Bone marrow (tissue), 2 donors: ENCODE data around the gene AK3.

Experiments used
- DNase-seq, 2 donors: peaks; one replicate each; lab custom pipeline; 2025; lab: John Stamatoyannopoulos, UW

AK3 gene

DNA sequence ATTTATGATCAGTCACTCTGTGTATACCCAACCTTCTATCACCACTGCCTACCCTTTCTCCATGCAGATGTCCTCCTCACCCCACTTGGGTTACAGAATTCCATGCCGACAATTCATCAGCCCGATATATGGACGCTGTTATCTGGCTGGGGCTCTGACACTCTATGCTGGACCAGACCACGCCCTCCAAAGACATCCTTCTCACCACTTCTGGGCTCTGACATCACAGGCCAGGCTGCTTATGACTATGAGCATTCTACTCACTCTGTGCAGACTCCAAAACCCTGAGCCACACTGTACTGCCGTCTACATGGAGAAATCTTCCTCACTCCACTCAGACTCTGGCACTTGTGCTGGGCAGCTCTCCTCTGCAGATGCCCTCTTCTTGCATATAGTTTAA, 7.6 kb upstream of the AK3 start:
- no peak for DNase-seq

DNA sequence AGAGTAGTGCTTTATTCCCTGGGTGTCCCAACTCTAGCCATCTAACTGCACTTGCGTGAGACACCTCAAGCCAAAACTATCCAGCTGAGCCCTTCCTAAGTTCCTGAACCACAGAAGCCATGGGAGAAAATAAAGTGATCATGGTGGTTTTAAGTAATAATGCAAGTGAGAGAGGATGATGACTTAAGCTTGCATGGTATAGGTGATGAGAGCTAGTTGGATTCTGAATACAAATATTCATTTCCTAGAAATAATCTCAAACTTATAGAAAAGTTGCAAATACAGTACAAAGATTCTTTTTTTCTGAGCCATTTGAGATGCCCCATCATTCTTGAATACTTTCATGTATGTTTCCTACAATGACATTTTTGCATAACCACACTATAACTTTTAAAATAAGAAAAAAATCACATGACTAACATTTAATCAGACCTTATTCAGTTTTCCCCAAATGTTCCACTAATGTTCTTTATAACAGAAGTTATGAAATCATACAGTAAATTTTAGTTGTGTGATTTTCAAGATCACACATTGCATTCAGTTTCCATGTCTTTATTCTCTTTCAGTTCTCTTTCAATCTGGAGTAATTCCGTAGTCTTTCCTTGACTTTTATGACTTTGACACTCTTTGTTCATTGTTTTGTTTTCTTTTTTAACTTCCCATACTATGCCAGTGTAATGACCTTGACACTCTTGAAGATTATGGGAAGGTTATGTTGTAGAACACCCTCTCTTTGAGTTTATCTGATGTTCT, 5.5 kb upstream of the AK3 start:
- DNase-seq = no peak

DNA sequence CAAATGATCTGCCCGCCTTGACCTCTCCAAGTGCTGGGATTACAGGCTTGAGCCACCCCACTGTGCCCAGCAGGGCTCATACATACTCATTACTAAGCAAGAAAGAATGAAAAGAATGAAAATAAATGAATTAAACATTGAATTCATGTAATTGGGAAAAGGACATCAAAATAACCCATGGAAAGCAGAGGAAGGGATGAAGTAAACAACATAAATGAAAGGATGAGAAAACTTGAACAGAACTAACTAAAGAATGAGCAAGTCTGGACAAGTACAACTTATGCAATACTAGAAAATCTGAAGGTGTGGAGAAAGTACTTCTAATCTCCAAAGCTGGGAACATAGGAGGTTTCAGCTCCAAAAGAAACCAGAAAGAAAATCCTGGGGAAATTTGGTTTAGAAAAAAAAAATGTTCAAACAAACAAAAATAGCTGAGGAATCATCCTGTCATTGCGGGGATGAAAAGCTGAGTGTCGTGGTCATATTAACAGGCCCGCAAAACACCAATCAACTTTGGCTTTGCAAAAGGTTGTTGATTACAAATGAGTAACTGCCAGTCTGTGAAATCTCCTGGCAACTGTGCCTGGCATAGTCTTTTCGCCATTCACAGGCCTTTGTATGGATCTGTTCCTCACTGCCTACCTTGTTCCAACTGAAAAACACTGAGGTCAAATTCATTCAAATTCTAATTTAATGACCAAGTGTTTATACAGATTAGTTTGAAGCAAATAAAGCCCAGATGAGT, 2.3 kb upstream of the AK3 start:
- no peak for DNase-seq

DNA sequence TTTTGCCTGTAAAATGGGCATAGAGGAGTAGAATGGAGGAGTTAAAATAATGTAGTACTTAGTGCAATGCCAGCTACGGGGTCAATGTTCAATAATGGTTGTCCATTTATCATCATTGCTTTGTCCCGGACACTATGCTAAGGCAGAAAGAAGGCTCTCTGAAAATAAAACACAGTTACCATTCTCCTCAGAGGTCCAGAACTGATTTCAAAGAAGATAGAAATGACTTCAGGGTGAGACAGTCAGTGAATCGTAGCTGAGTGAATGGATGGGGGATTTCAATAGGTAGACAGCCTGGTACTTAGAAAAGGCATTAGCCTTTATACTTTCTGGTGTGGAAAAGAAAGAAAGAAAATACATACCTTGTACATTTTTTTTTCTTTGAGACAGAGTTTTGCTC, 1.2 kb upstream of the AK3 start:
- no peak for DNase-seq

DNA sequence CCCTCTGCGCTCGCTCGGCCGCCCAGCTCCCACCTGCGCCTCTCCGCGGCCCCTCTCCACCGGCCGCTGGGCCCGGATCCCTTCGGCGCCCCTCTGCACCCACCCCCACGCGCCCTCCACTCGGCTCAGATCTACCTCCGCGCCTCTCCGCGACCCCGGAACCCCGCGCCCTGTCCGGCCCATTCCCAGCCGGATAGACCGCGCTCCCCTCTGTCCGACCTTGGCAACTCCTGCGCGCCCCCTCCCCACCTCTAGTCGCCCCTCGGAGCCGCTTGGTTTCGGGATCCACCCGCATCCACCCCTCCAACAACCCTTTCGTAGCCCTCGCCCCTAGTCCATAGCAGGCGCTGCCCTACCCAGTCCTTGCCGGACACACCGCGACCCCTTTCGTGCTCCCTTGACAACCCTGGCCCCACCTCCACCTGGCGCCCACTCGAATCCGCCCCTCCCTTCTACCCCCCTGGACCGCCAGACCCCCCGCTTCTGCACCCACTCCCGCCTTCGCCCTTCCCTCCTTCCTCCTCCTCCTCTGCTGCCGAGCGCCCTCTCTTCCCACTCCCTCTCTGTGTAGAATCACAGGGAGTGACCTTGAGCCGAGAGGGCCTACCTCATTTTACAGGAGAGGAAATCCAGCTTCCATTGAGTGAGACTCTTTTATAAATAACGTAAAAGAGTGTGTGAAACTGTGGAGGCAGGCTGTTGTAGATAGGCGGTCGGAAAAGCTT, 525 bp upstream of the AK3 start:
- peak in 1 of 2 donors; percentile 40 for DNase-seq

GRCh38 chr9:4740388-4740637, 689 bp downstream of the AK3 start:
- DNase-seq = no peak

GRCh38 chr9:4739587-4740387, 1.2 kb downstream of the AK3 start:
- DNase-seq = no peak

DNA sequence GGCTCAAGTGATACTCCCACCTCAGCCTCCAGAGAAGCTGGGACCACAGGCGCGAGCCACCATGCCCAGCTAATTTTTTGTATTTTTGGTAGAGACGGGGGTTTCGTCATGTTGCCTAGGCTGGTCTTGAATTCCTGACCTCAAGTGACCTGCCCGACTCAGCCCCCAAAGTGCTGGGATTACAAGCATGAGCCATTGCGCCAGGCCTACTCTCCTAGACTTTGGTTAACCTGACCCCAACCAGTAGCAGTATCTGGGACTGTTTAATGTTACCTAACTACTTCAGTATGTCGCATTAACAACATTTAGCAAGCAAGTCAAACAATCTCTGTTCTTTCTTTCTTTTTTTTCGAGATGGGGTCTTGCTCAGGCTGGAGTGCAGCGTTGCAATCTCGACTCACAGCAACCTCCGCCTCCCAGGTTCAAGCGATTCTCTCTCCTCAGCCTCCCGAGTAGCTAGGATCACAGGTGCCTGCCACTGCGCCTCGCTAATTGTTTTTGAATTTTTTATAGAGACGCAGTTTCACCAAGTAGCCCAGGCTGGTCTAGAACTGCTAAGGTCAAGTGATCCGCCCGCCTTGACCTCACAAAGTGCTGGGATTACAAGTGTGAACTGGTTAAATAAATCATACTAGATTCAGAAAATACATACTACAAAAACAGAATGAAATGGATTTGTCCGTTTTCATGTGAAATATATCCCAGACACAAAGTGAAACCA, 2.0 kb downstream of the AK3 start:
- no peak for DNase-seq

- no peak for DNase-seq
These were observed 6.9 kb downstream of the AK3 start for GRCh38 chr9:4734150-4734549.

- DNase-seq = no peak
These were observed 8.1 kb downstream of the AK3 start for GRCh38 chr9:4732890-4733289.

- no peak for DNase-seq
These were observed 13.4 kb downstream of the AK3 start for GRCh38 chr9:4727593-4727992.

- no peak for DNase-seq
These were observed 15.1 kb downstream of the AK3 start for GRCh38 chr9:4725706-4726442.

- no peak for DNase-seq
These were observed 19.3 kb downstream of the AK3 start for GRCh38 chr9:4721736-4722135.

- no peak for DNase-seq
These were observed 22.1 kb downstream of the AK3 start for GRCh38 chr9:4718911-4719310.

DNA sequence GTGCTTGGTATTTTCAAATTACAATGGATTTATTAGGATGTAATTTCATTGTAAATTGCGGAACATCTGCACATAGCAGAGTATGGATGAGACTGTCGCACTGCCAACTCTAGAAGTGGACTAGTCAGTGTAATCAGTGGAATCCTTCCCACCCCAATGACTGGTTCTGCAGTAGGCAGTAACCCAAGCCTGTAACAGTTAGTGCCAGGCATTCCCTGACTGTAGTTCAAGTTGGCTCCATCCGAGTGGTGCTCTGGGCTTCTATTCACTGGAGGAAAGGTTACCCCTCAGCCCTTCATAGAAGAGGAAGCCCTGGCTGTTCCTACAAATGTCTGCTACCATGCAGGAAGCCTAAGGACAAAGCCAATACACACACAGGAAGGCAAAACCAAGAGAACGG, 23.2 kb downstream of the AK3 start:
- DNase-seq = no peak

- DNase-seq = no peak
These were observed 24.8 kb downstream of the AK3 start for GRCh38 chr9:4716163-4716562.

DNA sequence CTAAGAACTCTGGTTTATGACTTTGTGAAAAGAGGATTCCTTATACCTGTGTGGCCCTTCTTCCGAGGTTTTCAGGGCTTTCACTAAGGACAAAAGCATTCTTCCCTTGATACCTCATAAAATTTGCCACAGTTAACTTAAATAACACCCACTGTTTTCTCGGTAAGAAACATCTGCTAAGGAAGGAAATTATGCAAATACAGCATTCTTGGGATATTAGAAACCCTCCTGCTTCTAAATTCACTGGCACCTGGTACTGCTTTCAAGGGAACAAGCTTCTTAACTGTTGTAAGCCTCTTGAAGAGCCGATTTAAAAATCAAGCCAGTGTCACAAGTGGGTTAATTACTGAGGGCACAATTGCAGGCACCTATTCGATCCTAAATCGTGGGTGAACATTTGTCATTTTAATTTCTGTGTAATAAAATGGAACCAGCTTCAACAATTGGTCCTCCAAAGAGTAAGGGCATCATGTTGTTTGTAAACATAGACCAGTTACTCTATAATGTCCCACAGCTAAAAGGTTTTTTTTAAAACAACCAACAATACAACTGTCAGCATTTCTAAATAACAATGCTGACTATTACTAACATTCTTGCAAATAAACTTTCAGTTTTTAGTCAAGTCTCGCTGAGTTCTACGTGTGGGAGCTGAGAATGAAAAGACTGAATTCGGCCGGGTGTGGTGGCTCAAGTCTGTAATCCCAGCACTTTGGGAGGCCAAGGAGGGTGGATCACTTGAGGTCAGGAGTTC, 26.6 kb downstream of the AK3 start:
- no peak for DNase-seq

DNA sequence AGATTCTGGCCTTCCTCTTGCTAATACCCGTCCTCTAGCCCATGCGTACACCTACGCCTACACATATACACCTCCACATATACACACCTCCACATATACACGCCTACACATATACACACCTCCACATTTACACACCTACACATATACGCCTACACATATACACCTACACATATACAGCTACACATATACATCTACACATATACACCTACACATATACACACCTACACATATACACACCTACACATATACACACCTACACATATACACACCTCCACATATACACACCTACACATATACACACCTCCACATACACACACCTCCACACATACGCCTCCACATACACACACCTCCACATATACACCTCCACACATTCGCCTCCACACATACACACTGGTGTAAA, 27.2 kb downstream of the AK3 start:
- no peak for DNase-seq

- DNase-seq = no peak
These were observed 31.6 kb downstream of the AK3 start for GRCh38 chr9:4709380-4709779.

GRCh38 chr9:4706971-4707622, 33.9 kb downstream of the AK3 start:
- peak in 1 of 2 donors; percentile 33 for DNase-seq
